ENCODE data around the gene CTDP1.

- TF ChIP-seq KLF17 (tag by site-specific recombination; IDR thresholded peaks at IDR 0.05) = no peak
- no peak for TF ChIP-seq CTCF (tag by site-specific recombination; IDR thresholded peaks at IDR 0.05)
- no peak for TF ChIP-seq KLF16 (tag by site-specific recombination; IDR thresholded peaks at IDR 0.05)
- no peak for TF ChIP-seq ZNF174 (tag by site-specific recombination; IDR thresholded peaks at IDR 0.05)
- no peak for TF ChIP-seq ZNF549 (tag by site-specific recombination; IDR thresholded peaks at IDR 0.05)
- TF ChIP-seq ZNF274 (IDR thresholded peaks at IDR 0.05; ENCODE audit: low read length) = no peak
- no peak for TF ChIP-seq ZNF274 (tag by site-specific recombination; IDR thresholded peaks at IDR 0.05; ENCODE audit: borderline replicate concordance)
- TF ChIP-seq ZNF280D (tag by site-specific recombination; IDR thresholded peaks at IDR 0.05) = no peak
- TF ChIP-seq WT1 (tag by site-specific recombination; IDR thresholded peaks at IDR 0.05) = no peak
- no peak for TF ChIP-seq PRDM1 (tag by site-specific recombination; IDR thresholded peaks at IDR 0.05)
- TF ChIP-seq BCL6B (tag by site-specific recombination; IDR thresholded peaks at IDR 0.05) = no peak
- TF ChIP-seq AEBP2 (tag by site-specific recombination; IDR thresholded peaks at IDR 0.05; ENCODE audit: borderline replicate concordance) = no peak
- TF ChIP-seq REST (tag by site-specific recombination; IDR thresholded peaks at IDR 0.05) = no peak
- TF ChIP-seq SP2 (tag by site-specific recombination; IDR thresholded peaks at IDR 0.05) = no peak
Observed at GRCh38 chr18:79768745-79769144, 89.1 kb downstream of the CTDP1 start.

Measured in HEK293 (cell line).